OCI-LY1 (cell line): ENCODE results near the gene MBNL2.

Experiments used
- H2AFZ ChIP-seq: fragments of 200-600 bp; sonication (generic), shearing (Covaris generic); 2 replicates; pipeline ENCODE4 v1.6.0; 2014; ENCODE audit warnings: antibody characterized with exemption, mild to moderate bottlenecking, low read length
- H3F3A ChIP-seq: fragments of 200-600 bp; sonication (generic), shearing (Covaris generic); 2 replicates; pipeline ENCODE4 v1.6.0; 2014; ENCODE audit warnings: mild to moderate bottlenecking, antibody characterized with exemption, low read length, moderate library complexity; ENCODE audit not compliant: insufficient read depth
- H3K27ac ChIP-seq: fragments of 200-600 bp; sonication (generic); 2 replicates; pipeline ENCODE4 v1.5.1; 2014; ENCODE audit warnings: low read length, mixed run types, mild to moderate bottlenecking, low read depth; ENCODE audit not compliant: poor library complexity, severe bottlenecking
- H3K27me3 ChIP-seq: fragments of 200-600 bp; sonication (generic); 2 replicates; pipeline ENCODE4 v1.6.0; 2014; ENCODE audit warnings: antibody characterized with exemption, mild to moderate bottlenecking, low read length, moderate library complexity; ENCODE audit not compliant: insufficient read depth
- H3K36me3 ChIP-seq: fragments of 200-600 bp; sonication (generic); 2 replicates; pipeline ENCODE4 v1.6.1; 2014; ENCODE audit warnings: mild to moderate bottlenecking, antibody characterized with exemption, low read length, moderate library complexity, mixed read lengths; ENCODE audit not compliant: insufficient read depth
- H3K4me1 ChIP-seq: fragments of 200-600 bp; sonication (generic); 2 replicates; pipeline ENCODE4 v1.5.1; 2014; ENCODE audit warnings: mild to moderate bottlenecking, low read length, moderate library complexity; ENCODE audit not compliant: insufficient read depth, severe bottlenecking
- H3K4me2 ChIP-seq: fragments of 200-600 bp; sonication (generic), shearing (Covaris generic); 2 replicates; pipeline ENCODE4 v1.6.1; 2014; ENCODE audit warnings: low read length
- H3K4me3 ChIP-seq: fragments of 200-600 bp; sonication (generic); 2 replicates; pipeline ENCODE4 v1.5.1; 2014; ENCODE audit warnings: low read length, low read depth, mild to moderate bottlenecking, mixed read lengths; ENCODE audit not compliant: poor library complexity, severe bottlenecking
- H3K79me2 ChIP-seq: fragments of 200-600 bp; shearing (Covaris generic); 2 replicates; pipeline ENCODE4 v1.6.1; 2016; ENCODE audit warnings: mixed run types, low read length, mixed read lengths; ENCODE audit not compliant: insufficient read depth
- H3K9ac ChIP-seq: fragments of 200-600 bp; sonication (generic), shearing (Covaris generic); 2 replicates; pipeline ENCODE4 v1.6.1; 2014; ENCODE audit warnings: mild to moderate bottlenecking, low read length, mixed read lengths
- H3K9me2 ChIP-seq: fragments of 200-600 bp; sonication (generic), shearing (Covaris generic); 2 replicates; pipeline ENCODE4 v1.6.1; 2014; ENCODE audit warnings: low read depth, mild to moderate bottlenecking, low read length, mixed read lengths
- H3K9me3 ChIP-seq: fragments of 200-600 bp; shearing (Covaris generic); 2 replicates; pipeline ENCODE4 v1.6.1; 2014; ENCODE audit warnings: low read length, mixed read lengths
- H4K20me1 ChIP-seq: fragments of 200-600 bp; sonication (generic), shearing (Covaris generic); 2 replicates; pipeline ENCODE4 v1.6.0; 2016; ENCODE audit warnings: mild to moderate bottlenecking, low read length; ENCODE audit not compliant: insufficient read depth
- CTCF ChIP-seq: fragments of 200-600 bp; sonication (generic), shearing (Covaris generic); IDR thresholded peaks from 2 replicates; pipeline ENCODE4 v1.5.1; 2017; ENCODE audit warnings: mild to moderate bottlenecking, antibody characterized with exemption, low read length, moderate library complexity, mixed read lengths
- EZH2 ChIP-seq: fragments of 200-600 bp; sonication (generic), shearing (Covaris generic); IDR thresholded peaks from 2 replicates; pipeline ENCODE4 v1.8.0; 2017; ENCODE audit warnings: borderline replicate concordance, mixed run types, mild to moderate bottlenecking, antibody characterized with exemption, low read length, moderate library complexity, mixed read lengths

Gene MBNL2

GRCh38 chr13:97310809-97311436 lies 88.8 kb downstream of the MBNL2 start:
- Histone ChIP-seq H3K9me3 (no peaks in the 10 kb centered on the region), H3K9ac (no peak overlapping the region), H4K20me1 (no peaks in the 10 kb centered on the region), H3K27me3 (no peaks in the 10 kb centered on the region), H3K27ac (no peak overlapping the region), H3K4me1 (no peaks in the 10 kb centered on the region), H3K4me3 (no peak overlapping the region), H3K9me2 (no peaks in the 10 kb centered on the region), H3K4me2 (no peak overlapping the region), H3K36me3 (no peaks in the 10 kb centered on the region), H2AFZ (no peak overlapping the region), H3F3A (no peaks in the 10 kb centered on the region), H3K79me2 (no peaks in the 10 kb centered on the region)
- TF ChIP-seq EZH2 (no peak), CTCF (no peak)

GRCh38 chr13:97311956-97312355 lies 89.8 kb downstream of the MBNL2 start:
- H3K79me2 ChIP-seq, result no peaks in the 10 kb centered on the region
- no peak overlapping the region for H3K4me3 ChIP-seq
- H3K27ac ChIP-seq, result no peak overlapping the region
- H2AFZ ChIP-seq, result no peak overlapping the region
- H3K9me3 ChIP-seq, result no peaks in the 10 kb centered on the region
- TF ChIP-seq EZH2 (no peak), CTCF (no peak)
- no peaks in the 10 kb centered on the region for H3K4me1 ChIP-seq
- H3K27me3 ChIP-seq, result no peaks in the 10 kb centered on the region
- no peak overlapping the region for H3K4me2 ChIP-seq
- H3K9me2 ChIP-seq, result no peaks in the 10 kb centered on the region
- no peaks in the 10 kb centered on the region for H4K20me1 ChIP-seq
- no peaks in the 10 kb centered on the region for H3K36me3 ChIP-seq
- H3K9ac ChIP-seq, result no peak overlapping the region
- no peaks in the 10 kb centered on the region for H3F3A ChIP-seq

- H3K9me3 ChIP-seq, result no peaks in the 10 kb centered on the region
- no peaks in the 10 kb centered on the region for H3K36me3 ChIP-seq
- no peak overlapping the region for H3K4me3 ChIP-seq
- H3K27ac ChIP-seq, result no peak overlapping the region
- TF ChIP-seq CTCF, result no peak
- TF ChIP-seq EZH2, result no peak
- no peak overlapping the region for H2AFZ ChIP-seq
- no peaks in the 10 kb centered on the region for H3K9me2 ChIP-seq
- no peaks in the 10 kb centered on the region for H3K79me2 ChIP-seq
- no peak overlapping the region for H3K4me2 ChIP-seq
- no peak overlapping the region for H3K9ac ChIP-seq
- no peaks in the 10 kb centered on the region for H3F3A ChIP-seq
- H3K27me3 ChIP-seq, result no peaks in the 10 kb centered on the region
- peaks cover 11% of the 10 kb centered on the region for H3K4me1 ChIP-seq
- H4K20me1 ChIP-seq, result no peaks in the 10 kb centered on the region
Measured at GRCh38 chr13:97313551-97314260, 91.6 kb downstream of the MBNL2 start.
